IMR-90 (cell line): ENCODE measurements around the gene PGA5. TPM values are rescaled to one million over a fixed set of nuclear protein-coding genes. Genes with fewer than 3 reads are reported as not detected.

Source experiments
- ATAC-seq: fragments of 200-7000 bp; cut with Tn5 transposase; 2 replicates; pipeline ENCODE4 v1.9.1; 2020; ENCODE audit warnings: low read depth, mild to moderate bottlenecking, moderate library complexity
- BruUV-seq: library from RNA; stranded (reverse); fragments of 400-500 nt; replicated peaks from 2 replicates; lab custom pipeline; 2021; lab: Mats Ljungman, UMichigan
- CTCF ChIA-PET: fragments of 300-600 bp; formaldehyde crosslinking; extraction: SDS; loops from one replicate; lab custom pipeline; 2021; ENCODE audit warnings: antibody characterized with exemption; lab: Yijun Ruan, JAX
- POLR2A ChIA-PET: fragments of 300-600 bp; sonication (Branson Sonifier 250); formaldehyde crosslinking; loops from one replicate; lab custom pipeline; 2022; ENCODE audit warnings: antibody characterized with exemption; ENCODE audit not compliant: unreplicated experiment; lab: Charles Lee
- DNase-seq: peaks from one replicate; pipeline ENCODE4 v3.0.0; 2013
- H2AFZ ChIP-seq: replicated peaks from 2 replicates; pipeline ENCODE3; 2013; ENCODE audit warnings: low read length, mild to moderate bottlenecking; ENCODE audit not compliant: poor library complexity
- H2AK5ac ChIP-seq: 2 replicates; pipeline ENCODE4 v1.6.1; 2013; ENCODE audit warnings: low read depth, low read length, inconsistent platforms
- H2AK9ac ChIP-seq: replicated peaks from 2 replicates; pipeline ENCODE3; 2013; ENCODE audit warnings: mild to moderate bottlenecking, low read depth, low read length, moderate library complexity; ENCODE audit not compliant: poor library complexity
- H2BK120ac ChIP-seq: 2 replicates; pipeline ENCODE4 v1.6.1; 2013; ENCODE audit warnings: low read depth, low read length, inconsistent platforms
- H2BK15ac ChIP-seq: 3 replicates; pipeline ENCODE4 v1.6.1; 2013; ENCODE audit warnings: low read depth, low read length, inconsistent platforms
- H2BK20ac ChIP-seq: 2 replicates; pipeline ENCODE4 v1.6.1; 2013; ENCODE audit warnings: low read depth, mild to moderate bottlenecking, inconsistent platforms, low read length, moderate library complexity
- H2BK5ac ChIP-seq: 2 replicates; pipeline ENCODE4 v1.6.1; 2013; ENCODE audit warnings: mild to moderate bottlenecking, low read depth, low read length, inconsistent platforms; ENCODE audit not compliant: poor library complexity, severe bottlenecking
- H3K14ac ChIP-seq: replicated peaks from 2 replicates; pipeline ENCODE4 v1.6.1; 2013; ENCODE audit warnings: low read depth, low read length, inconsistent platforms
- H3K18ac ChIP-seq: 2 replicates; pipeline ENCODE4 v1.6.1; 2013; ENCODE audit warnings: low read depth, low read length, control low read depth
- H3K23ac ChIP-seq: 2 replicates; pipeline ENCODE4 v1.6.1; 2013; ENCODE audit warnings: low read depth, low read length, inconsistent platforms
- H3K27ac ChIP-seq: 2 replicates; pipeline ENCODE4 v1.5.1; 2013; ENCODE audit warnings: mild to moderate bottlenecking, control low read depth, low read length; ENCODE audit not compliant: insufficient read depth
- H3K27me3 ChIP-seq: 2 replicates; pipeline ENCODE4 v1.6.1; 2013; ENCODE audit warnings: low read length; ENCODE audit not compliant: control insufficient read depth, insufficient read depth
- H3K36me3 ChIP-seq: 2 replicates; pipeline ENCODE4 v1.6.1; 2013; ENCODE audit warnings: low read length, mixed read lengths; ENCODE audit not compliant: control insufficient read depth, insufficient read depth
- H3K4ac ChIP-seq: 2 replicates; pipeline ENCODE4 v1.6.1; 2013; ENCODE audit warnings: low read depth, low read length, inconsistent platforms
- H3K4me1 ChIP-seq: 2 replicates; pipeline ENCODE4 v1.6.1; 2013; ENCODE audit warnings: low read length, mixed read lengths; ENCODE audit not compliant: control insufficient read depth, insufficient read depth
- H3K4me2 ChIP-seq: 2 replicates; pipeline ENCODE4 v1.6.1; 2013; ENCODE audit warnings: low read depth, mild to moderate bottlenecking, control low read depth, low read length, moderate library complexity
- H3K4me3 ChIP-seq: 2 replicates; pipeline ENCODE4 v1.5.1; 2013; ENCODE audit warnings: low read depth, mild to moderate bottlenecking, control low read depth, low read length, moderate library complexity; ENCODE audit not compliant: insufficient read depth
- H3K56ac ChIP-seq: 2 replicates; pipeline ENCODE4 v1.6.1; 2013; ENCODE audit warnings: low read length, inconsistent platforms; ENCODE audit not compliant: insufficient read depth; ENCODE audit errors: extremely low read depth
- H3K79me1 ChIP-seq, 2 experiments: 2 replicates each; pipeline ENCODE4 v1.6.1; 2013; ENCODE audit warnings: low read length in 2 of 2, inconsistent platforms in 1 of 2, low read depth in 1 of 2
- H3K9ac ChIP-seq: 2 replicates; pipeline ENCODE4 v1.6.1; 2013; ENCODE audit warnings: low read depth, low read length, control low read depth
- H3K9me1 ChIP-seq: 2 replicates; pipeline ENCODE4 v1.6.1; 2013; ENCODE audit warnings: low read length, inconsistent platforms; ENCODE audit not compliant: insufficient read depth
- H3K9me3 ChIP-seq: 2 replicates; pipeline ENCODE4 v1.6.1; 2013; ENCODE audit warnings: low read length; ENCODE audit not compliant: control insufficient read depth, insufficient read depth
- H4K20me1 ChIP-seq: 2 replicates; pipeline ENCODE4 v1.6.1; 2013; ENCODE audit warnings: low read length, inconsistent platforms; ENCODE audit not compliant: insufficient read depth
- H4K5ac ChIP-seq: 2 replicates; pipeline ENCODE4 v1.6.1; 2013; ENCODE audit warnings: mild to moderate bottlenecking, low read depth, low read length, control low read depth
- H4K8ac ChIP-seq, 2 experiments: 2 replicates each; pipeline ENCODE4 v1.6.1; 2013; ENCODE audit warnings: low read depth in 2 of 2, low read length in 2 of 2, control low read depth in 1 of 2, inconsistent platforms in 1 of 2
- H4K91ac ChIP-seq: 2 replicates; pipeline ENCODE4 v1.6.1; 2013; ENCODE audit warnings: low read depth, low read length, inconsistent platforms; ENCODE audit not compliant: insufficient read depth
- BHLHE40 ChIP-seq: fragments of 150-350 bp; IDR thresholded peaks from 2 replicates; pipeline ENCODE4 v1.6.1; 2016; ENCODE audit warnings: mild to moderate bottlenecking, low read depth, low read length
- CEBPB ChIP-seq: IDR thresholded peaks from 2 replicates; pipeline ENCODE4 v1.6.1; 2012; ENCODE audit warnings: low read depth, low read length, improper control_type of control experiment
- CHD1 ChIP-seq: IDR thresholded peaks from 2 replicates; pipeline ENCODE4 v1.6.1; 2012; ENCODE audit warnings: low read depth, low read length, improper control_type of control experiment
- FOS ChIP-seq: fragments of 150-350 bp; IDR thresholded peaks from 2 replicates; pipeline ENCODE4 v1.6.1; 2016; ENCODE audit warnings: low read depth, low read length
- MAFK ChIP-seq: IDR thresholded peaks from 2 replicates; pipeline ENCODE4 v1.6.1; 2012; ENCODE audit warnings: low read depth, low read length, improper control_type of control experiment
- MAZ ChIP-seq: IDR thresholded peaks from 2 replicates; pipeline ENCODE4 v1.6.1; 2012; ENCODE audit warnings: low read depth, mild to moderate bottlenecking, low read length, improper control_type of control experiment, moderate library complexity, borderline replicate concordance
- MXI1 ChIP-seq: IDR thresholded peaks from 2 replicates; pipeline ENCODE4 v1.6.1; 2012; ENCODE audit warnings: low read depth, mild to moderate bottlenecking, low read length, moderate library complexity, borderline replicate concordance
- NFE2L2 ChIP-seq: fragments of 150-350 bp; IDR thresholded peaks from 2 replicates; pipeline ENCODE4 v1.6.1; 2016; ENCODE audit warnings: low read depth, mild to moderate bottlenecking, low read length
- POLR2A ChIP-seq: IDR thresholded peaks from 2 replicates; pipeline ENCODE4 v1.6.1; 2012; ENCODE audit warnings: mild to moderate bottlenecking, low read depth, low read length
- RAD21 ChIP-seq: IDR thresholded peaks from 2 replicates; pipeline ENCODE4 v1.6.1; 2012; ENCODE audit warnings: low read length, improper control_type of control experiment
- RCOR1 ChIP-seq: IDR thresholded peaks from 2 replicates; pipeline ENCODE4 v1.6.1; 2012; ENCODE audit warnings: mild to moderate bottlenecking, low read length, improper control_type of control experiment; ENCODE audit not compliant: insufficient replicate concordance
- RFX5 ChIP-seq: IDR thresholded peaks from 2 replicates; pipeline ENCODE4 v1.8.0; 2012; ENCODE audit warnings: low read depth, mild to moderate bottlenecking, low read length, moderate library complexity
- SMC3 ChIP-seq: fragments of 150-350 bp; IDR thresholded peaks from 2 replicates; pipeline ENCODE4 v1.6.1; 2016; ENCODE audit warnings: low read depth, mild to moderate bottlenecking, antibody characterized with exemption, low read length, moderate library complexity
- WGBS, 2 experiments: methylation state at CpG; one replicate each; pipeline versions ENCODE4 v1.1.5 to v1.1.7; 2013; ENCODE audit warnings: missing lambda C conversion rate in 2 of 2; ENCODE audit not compliant: insufficient read length in 1 of 2; ENCODE audit errors: extremely low coverage in 2 of 2; 5-methylcytosine and 5-hydroxymethylcytosine counted together
- dilution Hi-C: fragments of 300-500 bp; cut with HindIII; formaldehyde crosslinking; loops from one replicate; pipeline ENCODE4 v1.14.3; 2018; ENCODE audit warnings: low sequenced_read_pairs; ENCODE audit not compliant: unreplicated experiment
- in situ Hi-C: fragments of 300-500 bp; cut with MboI; formaldehyde crosslinking; loops from 3 replicates; pipeline ENCODE4 v1.14.3; 2019; ENCODE audit warnings: low sequenced_read_pairs, inconsistent platforms, mixed read lengths
- intact Hi-C: fragments of 100-400 bp; cut with micrococcal nuclease; formaldehyde crosslinking; loops from 2 replicates; pipeline ENCODE4 v1.10.0; 2022
- polyA plus RNA-seq, 3 experiments: library from polyadenylated mRNA; depleted of rRNA; stranded (reverse); fragments of >200 nt; gene quantifications; 2 replicates each; pipeline ENCODE4 v1.2.3, GENCODE V29; 2012; ENCODE audit warnings: low replicate concordance in 1 of 3
- total RNA-seq: library from RNA; depleted of rRNA; stranded (reverse); fragments of >200 nt; gene quantifications from 2 replicates; pipeline ENCODE4 v1.2.3, GENCODE V29; 2012
- TF ChIP-seq, protein P1 (sequence below): fragments of 150-350 bp; IDR thresholded peaks from 2 replicates; pipeline ENCODE4 v1.6.1; 2016; ENCODE audit warnings: low read depth, mild to moderate bottlenecking, low read length, moderate library complexity, borderline replicate concordance
- TF ChIP-seq, protein P2 (sequence below): conservative IDR thresholded peaks from 2 replicates; pipeline ENCODE4 v1.5.1; 2012; ENCODE audit warnings: mild to moderate bottlenecking, low read depth, low read length, improper control_type of control experiment
- TF ChIP-seq, protein P3 (sequence below): fragments of 150-350 bp; IDR thresholded peaks from 2 replicates; pipeline ENCODE4 v1.6.1; 2017; ENCODE audit warnings: mild to moderate bottlenecking, antibody characterized with exemption, low read length, low read depth

PGA5 gene
- total and polyA plus RNA-seq, 2 of the 4 experiments (the other 2 are of a cell fraction) = not detected

DNA sequence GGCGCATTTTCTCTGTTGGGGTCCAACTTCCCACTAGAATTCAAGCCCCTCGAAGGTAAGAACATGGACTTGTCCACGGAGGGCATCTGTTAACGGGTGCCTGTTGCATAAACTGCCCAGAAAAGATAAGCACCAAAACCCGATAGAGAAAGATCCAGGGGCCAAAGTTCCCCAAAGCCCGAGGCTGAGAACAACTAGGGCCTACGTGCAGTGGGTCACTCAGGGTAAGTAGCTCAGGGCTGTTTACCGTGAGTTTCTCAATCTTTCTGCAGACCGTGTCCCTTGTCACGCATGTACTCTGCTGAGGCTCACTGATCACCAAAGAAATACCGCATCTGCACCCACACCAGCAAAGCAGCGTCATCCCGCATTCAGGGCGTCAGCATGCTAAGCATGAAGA lies 24.4 kb downstream of the PGA5 start:
- Histone ChIP-seq H3K14ac (no peak overlapping the region), H3K9me1 (no peaks in the 10 kb centered on the region; the same call in 1 of the 2 replicates), H3K4ac (no peak overlapping the region), H2BK20ac (no peak overlapping the region), H2AFZ (no peak overlapping the region), H3K4me1 (peaks cover 2% of the 10 kb centered on the region), H3K79me1 (no peaks in the 10 kb centered on the region), H2BK15ac (no peak overlapping the region), H2AK9ac (no peak overlapping the region), H2AK5ac (no peak overlapping the region), H3K9me3 (no peaks in the 10 kb centered on the region), H3K4me2 (no peak overlapping the region), H3K36me3 (no peaks in the 10 kb centered on the region), H2BK5ac (no peak overlapping the region), H4K20me1 (no peaks in the 10 kb centered on the region), H3K18ac (no peak overlapping the region), H3K27ac (no peak overlapping the region), H4K8ac (no peak overlapping the region), H4K5ac (no peak overlapping the region), H4K91ac (no peak overlapping the region), H2BK120ac (no peak overlapping the region), H3K23ac (no peak overlapping the region), H3K9ac (no peak overlapping the region), H3K56ac (no peak overlapping the region), H3K4me3 (no peak overlapping the region), H3K27me3 (no peaks in the 10 kb centered on the region)
- in situ Hi-C loops (no loop called here), intact Hi-C loops (no loop called here), dilution Hi-C loops (no loop called here)
- DNase-seq (no peak), ATAC-seq (no peak)
- POLR2A ChIA-PET = no interaction called here
- WGBS, 2 experiments = 81% methylated on average over 9 of the region's 14 CpGs; no CpG with 5 or more reads in 1 of the 2 experiments
- CTCF ChIA-PET = no interaction called here
- BruUV-seq = no TSS peak
- TF ChIP-seq, protein P1, sequence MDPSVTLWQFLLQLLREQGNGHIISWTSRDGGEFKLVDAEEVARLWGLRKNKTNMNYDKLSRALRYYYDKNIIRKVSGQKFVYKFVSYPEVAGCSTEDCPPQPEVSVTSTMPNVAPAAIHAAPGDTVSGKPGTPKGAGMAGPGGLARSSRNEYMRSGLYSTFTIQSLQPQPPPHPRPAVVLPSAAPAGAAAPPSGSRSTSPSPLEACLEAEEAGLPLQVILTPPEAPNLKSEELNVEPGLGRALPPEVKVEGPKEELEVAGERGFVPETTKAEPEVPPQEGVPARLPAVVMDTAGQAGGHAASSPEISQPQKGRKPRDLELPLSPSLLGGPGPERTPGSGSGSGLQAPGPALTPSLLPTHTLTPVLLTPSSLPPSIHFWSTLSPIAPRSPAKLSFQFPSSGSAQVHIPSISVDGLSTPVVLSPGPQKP = no peak
- TF ChIP-seq NFE2L2 = no peak
- TF ChIP-seq CHD1 = no peak
- TF ChIP-seq SMC3 = no peak
- no peak for TF ChIP-seq MXI1
- TF ChIP-seq, protein P2, sequence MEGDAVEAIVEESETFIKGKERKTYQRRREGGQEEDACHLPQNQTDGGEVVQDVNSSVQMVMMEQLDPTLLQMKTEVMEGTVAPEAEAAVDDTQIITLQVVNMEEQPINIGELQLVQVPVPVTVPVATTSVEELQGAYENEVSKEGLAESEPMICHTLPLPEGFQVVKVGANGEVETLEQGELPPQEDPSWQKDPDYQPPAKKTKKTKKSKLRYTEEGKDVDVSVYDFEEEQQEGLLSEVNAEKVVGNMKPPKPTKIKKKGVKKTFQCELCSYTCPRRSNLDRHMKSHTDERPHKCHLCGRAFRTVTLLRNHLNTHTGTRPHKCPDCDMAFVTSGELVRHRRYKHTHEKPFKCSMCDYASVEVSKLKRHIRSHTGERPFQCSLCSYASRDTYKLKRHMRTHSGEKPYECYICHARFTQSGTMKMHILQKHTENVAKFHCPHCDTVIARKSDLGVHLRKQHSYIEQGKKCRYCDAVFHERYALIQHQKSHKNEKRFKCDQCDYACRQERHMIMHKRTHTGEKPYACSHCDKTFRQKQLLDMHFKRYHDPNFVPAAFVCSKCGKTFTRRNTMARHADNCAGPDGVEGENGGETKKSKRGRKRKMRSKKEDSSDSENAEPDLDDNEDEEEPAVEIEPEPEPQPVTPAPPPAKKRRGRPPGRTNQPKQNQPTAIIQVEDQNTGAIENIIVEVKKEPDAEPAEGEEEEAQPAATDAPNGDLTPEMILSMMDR = no peak
- TF ChIP-seq RCOR1 = no peak
- no peak for TF ChIP-seq RAD21
- TF ChIP-seq RFX5 = no peak
- TF ChIP-seq, protein P3, sequence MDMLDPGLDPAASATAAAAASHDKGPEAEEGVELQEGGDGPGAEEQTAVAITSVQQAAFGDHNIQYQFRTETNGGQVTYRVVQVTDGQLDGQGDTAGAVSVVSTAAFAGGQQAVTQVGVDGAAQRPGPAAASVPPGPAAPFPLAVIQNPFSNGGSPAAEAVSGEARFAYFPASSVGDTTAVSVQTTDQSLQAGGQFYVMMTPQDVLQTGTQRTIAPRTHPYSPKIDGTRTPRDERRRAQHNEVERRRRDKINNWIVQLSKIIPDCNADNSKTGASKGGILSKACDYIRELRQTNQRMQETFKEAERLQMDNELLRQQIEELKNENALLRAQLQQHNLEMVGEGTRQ = no peak
- TF ChIP-seq CEBPB = no peak
- TF ChIP-seq MAFK = no peak
- no peak for TF ChIP-seq FOS
- no peak for TF ChIP-seq MAZ
- no peak for TF ChIP-seq BHLHE40
- TF ChIP-seq POLR2A = no peak
